ENCODE results near the gene GHRH. TPM values are rescaled to one million over a fixed set of nuclear protein-coding genes. Genes with fewer than 3 reads are reported as not detected.
A peak's percentile ranks its signal among the peaks of the same experiment; 100 is the strongest.

Gene GHRH
- total RNA-seq, 6 experiments from 2014 or later: not detected

GRCh38 chr20:37276494-37277252 lies 15.1 kb upstream of the GHRH start:
- peak; percentile 50 to 64 (median 55) for DNase-seq
- Histone ChIP-seq H3K27ac (peak overlapping the region in 2 of 3 donors; percentile 3 to 18), H3K4me1 (peaks cover 0 to 14% (median 0%) of the 10 kb centered on the region in 4 donors), H3K27me3 (no peaks in the 10 kb centered on the region), H3K36me3 (no peaks in the 10 kb centered on the region), H3K4me3 (no peak overlapping the region), H3K9me3 (no peaks in the 10 kb centered on the region)
- peak in 3 of 4 donors; percentile 18 to 35 (median 24) for TF ChIP-seq CTCF (IDR thresholded peaks at IDR 0.05)
- TF ChIP-seq POLR2A (IDR thresholded peaks at IDR 0.05): no peak
- 20% methylated on average over 13 of the region's 15 CpGs for WGBS (ENCODE audit: insufficient coverage, low coverage, low lambda C conversion rate, missing lambda C conversion rate)
- intact Hi-C loops (cut with DNase I): no loop called here
- ATAC-seq: peak; percentile 74 to 85 (median 80)

GRCh38 chr20:37274851-37275524 lies 13.4 kb upstream of the GHRH start:
- intact Hi-C loops (cut with DNase I): loop anchor here (5.0 kb wide), 2 partner anchors 112 to 257 kb away; no protein-coding TSS in a partner anchor
- ATAC-seq (peak in 2 of 4 donors; percentile 28 to 45), DNase-seq (no peak)
- Histone ChIP-seq H3K9me3 (no peaks in the 10 kb centered on the region), H3K27ac (peak overlapping the region in 1 of 3 donors; percentile 0), H3K4me1 (peaks cover 0 to 14% (median 0%) of the 10 kb centered on the region in 4 donors), H3K4me3 (no peak overlapping the region), H3K27me3 (no peaks in the 10 kb centered on the region), H3K36me3 (no peaks in the 10 kb centered on the region)
- no peak for TF ChIP-seq POLR2A (IDR thresholded peaks at IDR 0.05)
- TF ChIP-seq CTCF (IDR thresholded peaks at IDR 0.05): no peak
- 27% methylated on average over 4 of the region's 5 CpGs for WGBS (ENCODE audit: insufficient coverage, low coverage, low lambda C conversion rate, missing lambda C conversion rate)

- no peaks in the 10 kb centered on the region for H3K9me3 ChIP-seq
- peaks cover 0 to 14% (median 0%) of the 10 kb centered on the region in 4 donors for H3K4me1 ChIP-seq
- intact Hi-C loops (cut with DNase I): loop anchor here (5.0 kb wide), 2 partner anchors 113 to 258 kb away; no protein-coding TSS in a partner anchor
- WGBS (ENCODE audit: insufficient coverage, low coverage, low lambda C conversion rate, missing lambda C conversion rate): 63% methylated on average over 1 of the region's 1 CpG
- peak overlapping the region in 1 of 3 donors; percentile 0 for H3K27ac ChIP-seq
- no peaks in the 10 kb centered on the region for H3K27me3 ChIP-seq
- no peak for TF ChIP-seq CTCF (IDR thresholded peaks at IDR 0.05)
- TF ChIP-seq POLR2A (IDR thresholded peaks at IDR 0.05): no peak
- no peak overlapping the region for H3K4me3 ChIP-seq
- no peak for DNase-seq
- no peak for ATAC-seq
- no peaks in the 10 kb centered on the region for H3K36me3 ChIP-seq
Observed at GRCh38 chr20:37273988-37274387, 12.4 kb upstream of the GHRH start.

- intact Hi-C loops (cut with DNase I): loop anchor here (5.0 kb wide), 2 partner anchors 116 to 261 kb away; no protein-coding TSS in a partner anchor
- Histone ChIP-seq H3K36me3 (no peaks in the 10 kb centered on the region), H3K27ac (peak overlapping the region in 1 of 3 donors; percentile 52), H3K27me3 (no peaks in the 10 kb centered on the region), H3K4me3 (no peak overlapping the region), H3K9me3 (no peaks in the 10 kb centered on the region), H3K4me1 (peaks cover 0 to 6% (median 0%) of the 10 kb centered on the region in 4 donors)
- no peak for DNase-seq
- 42% methylated on average over 3 of the region's 3 CpGs for WGBS (ENCODE audit: insufficient coverage, low coverage, low lambda C conversion rate, missing lambda C conversion rate)
- ATAC-seq: no peak
- TF ChIP-seq POLR2A (IDR thresholded peaks at IDR 0.05) (no peak), CTCF (IDR thresholded peaks at IDR 0.05) (no peak)
Observed at GRCh38 chr20:37271421-37271768, 9.8 kb upstream of the GHRH start.

All from right lobe of liver (tissue), 6 donors.